Glomerular visceral epithelial cell (primary cell): Measurements from ENCODE around the gene WDR4.
"Not testable (repeated sequence)": the region's sequence is repeated elsewhere in the genome, so short reads cannot be mapped to it uniquely, and the experiment has no call there.

Source experiments
- DNase-seq: peaks from one replicate; pipeline ENCODE4 v3.0.0-alpha.2; 2016; ENCODE audit errors: extremely low spot score

The WDR4 gene

GRCh38 chr21:42852925-42853570 lies 26.3 kb downstream of the WDR4 start:
- DNase-seq, result no peak

- DNase-seq, result no peak
These were observed 27.3 kb downstream of the WDR4 start for GRCh38 chr21:42851812-42852665.

GRCh38 chr21:42850866-42851391 lies 28.4 kb downstream of the WDR4 start:
- DNase-seq, result peak; percentile 40

- no peak for DNase-seq
These were observed 28.9 kb downstream of the WDR4 start for GRCh38 chr21:42850463-42850862.

- DNase-seq, result no peak
These were observed 29.5 kb downstream of the WDR4 start for GRCh38 chr21:42849759-42850412.

GRCh38 chr21:42848932-42849758 lies 30.2 kb downstream of the WDR4 start:
- no peak for DNase-seq

GRCh38 chr21:42848144-42848931 lies 31.0 kb downstream of the WDR4 start:
- not testable (repeated sequence) for DNase-seq

GRCh38 chr21:42847726-42848125 lies 31.6 kb downstream of the WDR4 start:
- DNase-seq, result no peak

- no peak for DNase-seq
These were observed 32.2 kb downstream of the WDR4 start for GRCh38 chr21:42847051-42847707.

- no peak for DNase-seq
These were observed 33.1 kb downstream of the WDR4 start for GRCh38 chr21:42846221-42846620.

- no peak for DNase-seq
These were observed 33.9 kb downstream of the WDR4 start for GRCh38 chr21:42845296-42845965.

- no peak for DNase-seq
These were observed 34.8 kb downstream of the WDR4 start for GRCh38 chr21:42844411-42845113.

GRCh38 chr21:42843056-42843455 lies 36.3 kb downstream of the WDR4 start:
- no peak for DNase-seq

GRCh38 chr21:42841916-42842655 lies 37.3 kb downstream of the WDR4 start:
- not testable (repeated sequence) for DNase-seq

- no peak for DNase-seq
These were observed 38.0 kb downstream of the WDR4 start for GRCh38 chr21:42841156-42841915.

GRCh38 chr21:42840411-42841155 lies 38.8 kb downstream of the WDR4 start:
- no peak for DNase-seq
